Colon (tissue), 2 donors: ENCODE data around the gene USP17L18.
"Not testable (repeated sequence)": the region's sequence is repeated elsewhere in the genome, so short reads cannot be mapped to it uniquely, and the experiment has no call there.

Experiments
- FAIRE-seq: peaks from 2 replicates; lab custom pipeline; 2012; peaks lifted over from hg19 to GRCh38; lab: Jason Lieb, UNC
- donor health status: control.
- donor health status: control.

USP17L18 gene, protein sequence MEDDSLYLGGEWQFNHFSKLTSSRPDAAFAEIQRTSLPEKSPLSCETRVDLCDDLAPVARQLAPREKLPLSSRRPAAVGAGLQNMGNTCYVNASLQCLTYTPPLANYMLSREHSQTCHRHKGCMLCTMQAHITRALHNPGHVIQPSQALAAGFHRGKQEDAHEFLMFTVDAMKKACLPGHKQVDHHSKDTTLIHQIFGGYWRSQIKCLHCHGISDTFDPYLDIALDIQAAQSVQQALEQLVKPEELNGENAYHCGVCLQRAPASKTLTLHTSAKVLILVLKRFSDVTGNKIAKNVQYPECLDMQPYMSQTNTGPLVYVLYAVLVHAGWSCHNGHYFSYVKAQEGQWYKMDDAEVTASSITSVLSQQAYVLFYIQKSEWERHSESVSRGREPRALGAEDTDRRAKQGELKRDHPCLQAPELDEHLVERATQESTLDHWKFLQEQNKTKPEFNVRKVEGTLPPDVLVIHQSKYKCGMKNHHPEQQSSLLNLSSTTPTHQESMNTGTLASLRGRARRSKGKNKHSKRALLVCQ

DNA sequence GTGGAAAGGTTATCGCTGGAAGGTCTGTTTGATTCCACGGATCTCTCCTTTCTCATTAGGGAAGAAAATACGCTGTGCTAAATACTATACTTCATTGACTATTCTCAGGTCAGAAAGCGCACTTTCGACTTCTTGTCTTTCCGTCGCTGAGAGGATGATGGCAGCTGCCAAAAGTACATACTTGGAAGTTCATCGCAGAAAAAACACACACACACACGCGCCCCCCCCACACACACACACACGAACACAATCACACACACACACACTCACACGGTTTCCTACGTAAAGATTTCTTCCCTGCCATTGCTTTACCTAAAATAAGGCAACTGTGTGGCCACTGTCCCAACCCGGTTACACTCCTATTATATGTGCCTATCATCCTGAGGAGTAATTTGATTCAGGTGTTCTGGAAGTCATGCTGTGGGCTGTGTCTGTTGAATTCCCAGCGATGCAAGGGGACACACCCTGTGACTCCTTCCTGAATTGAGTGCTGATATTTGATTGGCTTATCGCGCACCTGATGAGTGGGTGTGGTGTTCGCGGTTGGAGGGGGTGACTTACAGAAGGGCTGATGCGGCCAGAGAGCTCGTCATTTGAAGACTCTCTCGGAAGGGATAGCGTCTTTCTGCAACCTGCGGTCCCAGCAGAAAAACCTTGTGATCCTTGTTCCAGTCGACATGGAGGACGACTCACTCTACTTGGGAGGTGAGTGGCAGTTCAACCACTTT lies at the start of gene USP17L18:
USP17L18 (plus strand) TSS at position 678 of the 728 bp plus-strand sequence; CDS start at position 678, 0 bp downstream.
- not testable (repeated sequence) for FAIRE-seq

- not testable (repeated sequence) for FAIRE-seq
Observed at GRCh38 chr4:9210357-9210756, 38.1 kb upstream of the USP17L18 start, which contains the start of gene USP17L10. USP17L10 (plus strand) TSS chr4:9210657; CDS start chr4:9210657, 0 bp downstream.

- not testable (repeated sequence) for FAIRE-seq
Observed at GRCh38 chr4:9214701-9215100, 33.7 kb upstream of the USP17L18 start.

DNA sequence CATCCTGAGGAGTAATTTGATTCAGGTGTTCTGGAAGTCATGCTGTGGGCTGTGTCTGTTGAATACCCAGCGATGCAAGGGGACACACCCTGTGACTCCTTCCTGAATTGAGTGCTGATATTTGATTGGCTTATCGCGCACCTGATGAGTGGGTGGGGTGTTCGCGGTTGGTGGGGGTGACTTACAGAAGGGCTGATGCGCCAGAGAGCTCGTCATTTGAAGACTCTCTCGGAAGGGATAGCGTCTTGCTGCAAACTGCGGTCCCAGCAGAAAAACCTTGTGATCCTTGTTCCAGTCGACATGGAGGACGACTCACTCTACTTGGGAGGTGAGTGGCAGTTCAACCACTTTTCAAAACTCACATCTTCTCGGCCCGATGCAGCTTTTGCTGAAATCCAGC lies 33.3 kb upstream of the USP17L18 start, which contains the start of gene USP17L11:
USP17L11 (plus strand) TSS at position 301 of the 400 bp plus-strand sequence; CDS start at position 301, 0 bp downstream.
- FAIRE-seq = not testable (repeated sequence)

GRCh38 chr4:9219852-9220251 lies 28.6 kb upstream of the USP17L18 start, which contains the start of gene USP17L12:
USP17L12 (plus strand) TSS chr4:9220152; CDS start chr4:9220152, 0 bp downstream.
- FAIRE-seq = not testable (repeated sequence)

DNA sequence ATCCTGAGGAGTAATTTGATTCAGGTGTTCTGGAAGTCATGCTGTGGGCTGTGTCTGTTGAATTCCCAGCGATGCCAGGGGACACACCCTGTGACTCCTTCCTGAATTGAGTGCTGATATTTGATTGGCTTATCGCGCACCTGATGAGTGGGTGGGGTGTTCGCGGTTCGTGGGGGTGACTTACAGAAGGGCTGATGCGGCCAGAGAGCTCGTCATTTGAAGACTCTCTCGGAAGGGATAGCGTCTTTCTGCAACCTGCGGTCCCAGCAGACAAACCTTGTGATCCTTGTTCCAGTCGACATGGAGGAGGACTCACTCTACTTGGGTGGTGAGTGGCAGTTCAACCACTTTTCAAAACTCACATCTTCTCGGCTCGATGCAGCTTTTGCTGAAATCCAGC lies 23.8 kb upstream of the USP17L18 start, which contains the start of gene USP17L13:
USP17L13 (plus strand) TSS at position 301 of the 400 bp plus-strand sequence; CDS start at position 301, 0 bp downstream.
- not testable (repeated sequence) for FAIRE-seq

- not testable (repeated sequence) for FAIRE-seq
Observed at GRCh38 chr4:9230249-9230648, 18.2 kb upstream of the USP17L18 start.

DNA sequence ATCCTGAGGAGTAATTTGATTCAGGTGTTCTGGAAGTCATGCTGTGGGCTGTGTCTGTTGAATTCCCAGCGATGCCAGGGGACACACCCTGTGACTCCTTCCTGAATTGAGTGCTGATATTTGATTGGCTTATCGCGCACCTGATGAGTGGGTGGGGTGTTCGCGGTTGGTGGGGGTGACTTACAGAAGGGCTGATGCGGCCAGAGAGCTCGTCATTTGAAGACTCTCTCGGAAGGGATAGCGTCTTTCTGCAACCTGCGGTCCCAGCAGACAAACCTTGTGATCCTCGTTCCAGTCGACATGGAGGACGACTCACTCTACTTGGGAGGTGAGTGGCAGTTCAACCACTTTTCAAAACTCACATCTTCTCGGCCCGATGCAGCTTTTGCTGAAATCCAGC lies 14.3 kb upstream of the USP17L18 start, which contains the start of gene USP17L15:
USP17L15 (plus strand) TSS at position 301 of the 400 bp plus-strand sequence; CDS start at position 301, 0 bp downstream.
- not testable (repeated sequence) for FAIRE-seq

- FAIRE-seq = not testable (repeated sequence)
Observed at GRCh38 chr4:9238461-9238860, 10.0 kb upstream of the USP17L18 start.

GRCh38 chr4:9243579-9243978 lies 4.9 kb upstream of the USP17L18 start, which contains the start of gene USP17L17:
USP17L17 (plus strand) TSS chr4:9243879; CDS start chr4:9243879, 0 bp downstream.
- not testable (repeated sequence) for FAIRE-seq

DNA sequence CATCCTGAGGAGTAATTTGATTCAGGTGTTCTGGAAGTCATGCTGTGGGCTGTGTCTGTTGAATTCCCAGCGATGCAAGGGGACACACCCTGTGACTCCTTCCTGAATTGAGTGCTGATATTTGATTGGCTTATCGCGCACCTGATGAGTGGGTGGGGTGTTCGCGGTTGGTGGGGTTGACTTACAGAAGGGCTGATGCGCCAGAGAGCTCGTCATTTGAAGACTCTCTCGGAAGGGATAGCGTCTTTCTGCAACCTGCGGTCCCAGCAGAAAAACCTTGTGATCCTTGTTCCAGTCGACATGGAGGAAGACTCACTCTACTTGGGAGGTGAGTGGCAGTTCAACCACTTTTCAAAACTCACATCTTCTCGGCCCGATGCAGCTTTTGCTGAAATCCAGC lies 4.6 kb downstream of the USP17L18 start, which contains the start of gene USP17L19:
USP17L19 (plus strand) TSS at position 301 of the 400 bp plus-strand sequence; CDS start at position 301, 0 bp downstream.
- FAIRE-seq = not testable (repeated sequence)

DNA sequence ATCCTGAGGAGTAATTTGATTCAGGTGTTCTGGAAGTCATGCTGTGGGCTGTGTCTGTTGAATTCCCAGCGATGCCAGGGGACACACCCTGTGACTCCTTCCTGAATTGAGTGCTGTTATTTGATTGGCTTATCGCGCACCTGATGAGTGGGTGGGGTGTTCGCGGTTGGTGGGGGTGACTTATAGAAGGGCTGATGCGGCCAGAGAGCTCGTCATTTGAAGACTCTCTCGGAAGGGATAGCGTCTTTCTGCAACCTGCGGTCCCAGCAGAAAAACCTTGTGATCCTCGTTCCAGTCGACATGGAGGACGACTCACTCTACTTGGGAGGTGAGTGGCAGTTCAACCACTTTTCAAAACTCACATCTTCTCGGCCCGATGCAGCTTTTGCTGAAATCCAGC lies 9.4 kb downstream of the USP17L18 start, which contains the start of gene USP17L20:
USP17L20 (plus strand) TSS at position 301 of the 400 bp plus-strand sequence; CDS start at position 301, 0 bp downstream.
- not testable (repeated sequence) for FAIRE-seq

DNA sequence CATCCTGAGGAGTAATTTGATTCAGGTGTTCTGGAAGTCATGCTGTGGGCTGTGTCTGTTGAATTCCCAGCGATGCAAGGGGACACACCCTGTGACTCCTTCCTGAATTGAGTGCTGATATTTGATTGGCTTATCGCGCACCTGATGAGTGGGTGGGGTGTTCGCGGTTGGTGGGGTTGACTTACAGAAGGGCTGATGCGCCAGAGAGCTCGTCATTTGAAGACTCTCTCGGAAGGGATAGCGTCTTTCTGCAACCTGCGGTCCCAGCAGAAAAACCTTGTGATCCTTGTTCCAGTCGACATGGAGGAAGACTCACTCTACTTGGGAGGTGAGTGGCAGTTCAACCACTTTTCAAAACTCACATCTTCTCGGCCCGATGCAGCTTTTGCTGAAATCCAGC lies 14.1 kb downstream of the USP17L18 start, which contains the start of gene USP17L21:
USP17L21 (plus strand) TSS at position 301 of the 400 bp plus-strand sequence; CDS start at position 301, 0 bp downstream.
- FAIRE-seq = not testable (repeated sequence)

GRCh38 chr4:9267319-9267718 lies 18.9 kb downstream of the USP17L18 start, which contains the start of gene USP17L22:
USP17L22 (plus strand) TSS chr4:9267619; CDS start chr4:9267619, 0 bp downstream.
- FAIRE-seq = not testable (repeated sequence)

- FAIRE-seq = not testable (repeated sequence)
Observed at GRCh38 chr4:9271719-9272118, 23.3 kb downstream of the USP17L18 start.
